ACC112 (cell line): ENCODE measurements around the gene HMG20A.

Experiments used
- H2AFZ ChIP-seq: fragments of 200-600 bp; sonication (generic); one replicate; pipeline ENCODE4 v1.6.0; 2017; ENCODE audit warnings: antibody characterized with exemption, low read length; ENCODE audit not compliant: unreplicated experiment
- H3K27ac ChIP-seq: fragments of 200-600 bp; sonication (generic); 2 replicates; pipeline ENCODE4 v1.5.1; 2014; ENCODE audit warnings: low read depth, mild to moderate bottlenecking, antibody characterized with exemption, low read length, moderate library complexity
- H3K27me3 ChIP-seq: fragments of 200-600 bp; sonication (generic); 2 replicates; pipeline ENCODE4 v1.6.1; 2014; ENCODE audit warnings: mild to moderate bottlenecking, antibody characterized with exemption, low read length, moderate library complexity, mixed read lengths; ENCODE audit not compliant: insufficient read depth
- H3K36me3 ChIP-seq: fragments of 200-600 bp; sonication (generic); 2 replicates; pipeline ENCODE4 v1.6.1; 2016; ENCODE audit warnings: mild to moderate bottlenecking, antibody characterized with exemption, low read length, moderate library complexity, mixed read lengths; ENCODE audit not compliant: insufficient read depth
- H3K4me1 ChIP-seq: fragments of 200-600 bp; sonication (generic); one replicate; pipeline ENCODE4 v1.6.1; 2016; ENCODE audit warnings: low read length, mixed read lengths; ENCODE audit not compliant: insufficient read depth, unreplicated experiment, control insufficient read depth
- H3K4me3 ChIP-seq: fragments of 200-600 bp; sonication (generic); 2 replicates; pipeline ENCODE4 v1.5.1; 2014; ENCODE audit warnings: mild to moderate bottlenecking, low read depth, low read length
- H3K79me2 ChIP-seq: fragments of 200-600 bp; sonication (generic); one replicate; pipeline ENCODE4 v1.6.0; 2016; ENCODE audit warnings: low read length; ENCODE audit not compliant: control insufficient read depth, unreplicated experiment, insufficient read depth

HMG20A gene

GRCh38 chr15:77500989-77501388 is 80.3 kb downstream of the HMG20A start:
- Histone ChIP-seq H3K4me1 (peaks cover 27% of the 10 kb centered on the region), H3K4me3 (no peak overlapping the region), H3K36me3 (no peaks in the 10 kb centered on the region), H3K27me3 (no peaks in the 10 kb centered on the region), H2AFZ (no peak overlapping the region), H3K27ac (no peak overlapping the region), H3K79me2 (no peaks in the 10 kb centered on the region)

GRCh38 chr15:77502379-77503095 is 81.8 kb downstream of the HMG20A start:
- H3K36me3 ChIP-seq, result no peaks in the 10 kb centered on the region
- H2AFZ ChIP-seq, result no peak overlapping the region
- H3K4me1 ChIP-seq, result peaks cover 29% of the 10 kb centered on the region
- no peaks in the 10 kb centered on the region for H3K79me2 ChIP-seq
- H3K27me3 ChIP-seq, result no peaks in the 10 kb centered on the region
- no peak overlapping the region for H3K4me3 ChIP-seq
- no peak overlapping the region for H3K27ac ChIP-seq

- Histone ChIP-seq H2AFZ (no peak overlapping the region), H3K27ac (no peak overlapping the region), H3K4me1 (peaks cover 30% of the 10 kb centered on the region), H3K36me3 (no peaks in the 10 kb centered on the region), H3K27me3 (no peaks in the 10 kb centered on the region), H3K79me2 (no peaks in the 10 kb centered on the region), H3K4me3 (no peak overlapping the region)
Measured at GRCh38 chr15:77503240-77503639, 82.6 kb downstream of the HMG20A start.

- H3K79me2 ChIP-seq, result no peaks in the 10 kb centered on the region
- H3K4me1 ChIP-seq, result peaks cover 35% of the 10 kb centered on the region
Measured at GRCh38 chr15:77503764-77504163, 83.1 kb downstream of the HMG20A start.

GRCh38 chr15:77504306-77504705 is 83.6 kb downstream of the HMG20A start:
- Histone ChIP-seq H3K27me3 (no peaks in the 10 kb centered on the region), H3K36me3 (no peaks in the 10 kb centered on the region), H2AFZ (no peak overlapping the region), H3K4me3 (no peak overlapping the region), H3K4me1 (peaks cover 41% of the 10 kb centered on the region), H3K27ac (no peak overlapping the region), H3K79me2 (no peaks in the 10 kb centered on the region)

More at GRCh38 chr15:77503764-77504163, 83.1 kb downstream of the HMG20A start:
- Histone ChIP-seq H3K27ac (no peak overlapping the region), H3K36me3 (no peaks in the 10 kb centered on the region), H3K27me3 (no peaks in the 10 kb centered on the region), H2AFZ (no peak overlapping the region), H3K4me3 (no peak overlapping the region)

GRCh38 chr15:77504871-77505270 is 84.2 kb downstream of the HMG20A start:
- H3K79me2 ChIP-seq, result no peaks in the 10 kb centered on the region
- H3K27me3 ChIP-seq, result no peaks in the 10 kb centered on the region
- H3K4me3 ChIP-seq, result no peak overlapping the region
- no peaks in the 10 kb centered on the region for H3K36me3 ChIP-seq
- H3K4me1 ChIP-seq, result peaks cover 41% of the 10 kb centered on the region
- no peak overlapping the region for H2AFZ ChIP-seq
- H3K27ac ChIP-seq, result no peak overlapping the region

- Histone ChIP-seq H2AFZ (no peak overlapping the region), H3K27ac (no peak overlapping the region), H3K4me3 (no peak overlapping the region), H3K79me2 (no peaks in the 10 kb centered on the region), H3K4me1 (peaks cover 41% of the 10 kb centered on the region), H3K27me3 (no peaks in the 10 kb centered on the region), H3K36me3 (no peaks in the 10 kb centered on the region)
Measured at GRCh38 chr15:77505556-77505955, 84.9 kb downstream of the HMG20A start.

- Histone ChIP-seq H2AFZ (peak overlapping the region; percentile 28), H3K27ac (peak overlapping the region; percentile 87), H3K79me2 (no peaks in the 10 kb centered on the region), H3K27me3 (no peaks in the 10 kb centered on the region), H3K36me3 (no peaks in the 10 kb centered on the region), H3K4me3 (peak overlapping the region; percentile 3; the same call in 1 of the 2 replicates), H3K4me1 (peaks cover 33% of the 10 kb centered on the region)
Measured at GRCh38 chr15:77506311-77507142, 85.8 kb downstream of the HMG20A start.

GRCh38 chr15:77507143-77507897 is 86.6 kb downstream of the HMG20A start:
- no peak overlapping the region for H2AFZ ChIP-seq
- peak overlapping the region; percentile 34 for H3K4me3 ChIP-seq
- no peaks in the 10 kb centered on the region for H3K27me3 ChIP-seq
- peaks cover 32% of the 10 kb centered on the region for H3K4me1 ChIP-seq
- H3K79me2 ChIP-seq, result no peaks in the 10 kb centered on the region
- no peaks in the 10 kb centered on the region for H3K36me3 ChIP-seq
- H3K27ac ChIP-seq, result peak overlapping the region; percentile 87

GRCh38 chr15:77507911-77508310 is 87.2 kb downstream of the HMG20A start:
- H3K27ac ChIP-seq, result peak overlapping the region; percentile 87
- H3K79me2 ChIP-seq, result no peaks in the 10 kb centered on the region
- H3K4me3 ChIP-seq, result peak overlapping the region; percentile 34; the same call in 1 of the 2 replicates
- H3K27me3 ChIP-seq, result no peaks in the 10 kb centered on the region
- no peak overlapping the region for H2AFZ ChIP-seq
- peaks cover 32% of the 10 kb centered on the region for H3K4me1 ChIP-seq
- H3K36me3 ChIP-seq, result no peaks in the 10 kb centered on the region
